Adrenal gland (tissue), 12 donors: ENCODE results near the gene SYMPK. TPM values are rescaled to one million over a fixed set of nuclear protein-coding genes. Genes with fewer than 3 reads are reported as not detected.

Source experiments
- DNase-seq, 7 donors: peaks; one replicate each; pipeline ENCODE4 v3.0.0-alpha.2; 2019 to 2020
- H3K27ac ChIP-seq, 5 donors: fragments of 200-600 bp; sonication (generic) in 4 of 5; 1 replicate in 3 of 5; 2 replicates in 2 of 5; pipeline versions ENCODE4 v1.5.1 to v1.8.0; 2016 to 2020; ENCODE audit warnings: mild to moderate bottlenecking in 1 of 5
- H3K27me3 ChIP-seq: fragments of 200-600 bp; 2 replicates; pipeline ENCODE4 v1.8.0; 2021
- H3K36me3 ChIP-seq, 2 donors: fragments of 200-600 bp; replicated peaks in 1 of 2; 1 replicate in 1 of 2; 2 replicates in 1 of 2; pipeline versions ENCODE4 v1.5.1 to v1.8.0; 2018 to 2022
- H3K4me1 ChIP-seq, 2 donors: fragments of 200-600 bp; replicated peaks in 1 of 2; 1 replicate in 1 of 2; 2 replicates in 1 of 2; pipeline versions ENCODE4 v1.5.1 to v1.8.0; 2018 to 2021
- H3K4me3 ChIP-seq, 4 donors: fragments of 200-600 bp; sonication (generic) in 3 of 4; one replicate each; pipeline ENCODE4 v1.5.1; 2016 to 2018
- H3K9me3 ChIP-seq, 3 donors: fragments of 200-600 bp; sonication (generic) in 1 of 3; replicated peaks in 1 of 3; 1 replicate in 2 of 3; 2 replicates in 1 of 3; pipeline versions ENCODE4 v1.5.1 to v1.8.0; 2016 to 2021
- CTCF ChIP-seq, 6 experiments: fragments of 450-650 bp in 4 of 6; fragments of 200-600 bp in 2 of 6; sonication (generic) in 1 of 6; IDR thresholded peaks; 1 replicate in 5 of 6; 2 replicates in 1 of 6; pipeline versions ENCODE4 v1.5.1 to v1.8.0; 2016 to 2021; ENCODE audit warnings: antibody characterized with exemption in 6 of 6, mild to moderate bottlenecking in 2 of 6, moderate library complexity in 1 of 6
- POLR2A ChIP-seq, 2 donors: fragments of 450-650 bp; IDR thresholded peaks; one replicate each; pipeline ENCODE4 v1.6.1; 2017; ENCODE audit warnings: antibody characterized with exemption in 2 of 2, mild to moderate bottlenecking in 2 of 2, moderate library complexity in 1 of 2
- WGBS, 4 donors: extraction: QIAGEN DNeasy Blood & Tissue Kit in 2 of 4; methylation state at CpG; one replicate each; pipeline versions ENCODE4 v1.1.5 to v1.1.7; 2013 to 2017; 5-methylcytosine and 5-hydroxymethylcytosine counted together
- intact Hi-C, 2 donors: fragments of 100-400 bp; cut with DNase I; formaldehyde crosslinking; loops; one replicate each; pipeline versions ENCODE4 v1.14.1 to v1.15.0; 2022 to 2023
- polyA plus RNA-seq, 3 donors: library from polyadenylated mRNA; stranded (reverse); fragments of 200-250 nt in 2 of 3; fragments of 350-450 nt in 1 of 3; fragmentation: Illumina TruSeq in 1 of 3; extraction: RNeasy Lipid Tissue Mini Kit (QIAGEN cat#74804) in 1 of 3; gene quantifications; one replicate each; pipeline ENCODE4 v1.2.3, GENCODE V29; 2013 to 2014
- total RNA-seq, 9 donors: library from RNA; depleted of rRNA in 4 of 9; stranded (reverse); fragments of >200 nt in 4 of 9; fragments of 120-200 nt in 1 of 9; fragmentation: NEBNext Ultra II Directional in 1 of 9; extraction: Animal tissue kit (Norgen Biotek cat#: 25700) in 1 of 9; gene quantifications; one replicate each; pipeline versions ENCODE4 v1.1.0 to v1.2.4, GENCODE V29; 2013 to 2023
- donor health status: healthy with polysubstance abuse.
- donor health status: Bipolar disorder and iron deficiency.
- donor health status: DM: yes; HTN: yes; CAD: no.
- donor health status: DM: no; HTN: no; CAD: no.
- donor health status: DM: no; HTN: no; CAD: no.
- donor health status: DM: yes; HTN: yes; CAD: no.

Gene SYMPK
- total and polyA plus RNA-seq, 12 donors, result 32.2 to 313 (median 51.2) TPM

DNA sequence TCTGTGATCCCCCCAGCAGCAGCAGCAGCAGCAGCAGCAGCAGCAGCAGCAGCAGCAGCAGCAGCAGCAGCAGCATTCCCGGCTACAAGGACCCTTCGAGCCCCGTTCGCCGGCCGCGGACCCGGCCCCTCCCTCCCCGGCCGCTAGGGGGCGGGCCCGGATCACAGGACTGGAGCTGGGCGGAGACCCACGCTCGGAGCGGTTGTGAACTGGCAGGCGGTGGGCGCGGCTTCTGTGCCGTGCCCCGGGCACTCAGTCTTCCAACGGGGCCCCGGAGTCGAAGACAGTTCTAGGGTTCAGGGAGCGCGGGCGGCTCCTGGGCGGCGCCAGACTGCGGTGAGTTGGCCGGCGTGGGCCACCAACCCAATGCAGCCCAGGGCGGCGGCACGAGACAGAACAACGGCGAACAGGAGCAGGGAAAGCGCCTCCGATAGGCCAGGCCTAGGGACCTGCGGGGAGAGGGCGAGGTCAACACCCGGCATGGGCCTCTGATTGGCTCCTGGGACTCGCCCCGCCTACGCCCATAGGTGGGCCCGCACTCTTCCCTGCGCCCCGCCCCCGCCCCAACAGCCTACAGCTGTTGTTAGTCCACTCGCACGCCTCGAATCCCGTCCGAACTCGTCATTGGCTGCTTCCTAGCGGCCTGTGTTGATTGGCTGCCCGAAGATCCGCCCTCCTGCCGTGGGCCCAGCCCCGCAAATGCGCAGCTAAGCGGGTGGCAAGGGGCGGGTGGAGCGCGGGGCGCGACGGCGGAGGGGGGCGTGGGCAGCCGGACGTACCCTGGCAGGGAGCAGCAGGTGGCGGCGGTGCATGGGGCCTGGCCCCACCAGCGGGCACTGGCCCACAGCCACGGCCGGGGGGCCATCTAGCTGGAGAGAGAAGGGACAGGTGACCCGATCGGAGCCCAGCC, 92.5 kb downstream of the SYMPK start:
- Histone ChIP-seq H3K27ac (peak overlapping the region; percentile 75 to 92 (median 90)), H3K4me3 (peak overlapping the region in 2 of 4 donors; percentile 30 to 86), H3K27me3 (no peaks in the 10 kb centered on the region), H3K4me1 (peaks cover 7 to 24% of the 10 kb centered on the region in 2 donors), H3K9me3 (no peaks in the 10 kb centered on the region), H3K36me3 (peaks cover 0 to 17% of the 10 kb centered on the region in 2 donors)
- WGBS, 4 donors, result 1 to 13% (median 6%) methylated on average over 7 to 79 of the region's 79 CpGs
- TF ChIP-seq POLR2A (IDR thresholded peaks at IDR 0.05) (peak; percentile 51 to 70), CTCF (IDR thresholded peaks at IDR 0.05) (peak; percentile 83 to 97 (median 92))
- DNase-seq, result peak; percentile 97 to 99 (median 99)
- intact Hi-C loops, result no loop called here

DNA sequence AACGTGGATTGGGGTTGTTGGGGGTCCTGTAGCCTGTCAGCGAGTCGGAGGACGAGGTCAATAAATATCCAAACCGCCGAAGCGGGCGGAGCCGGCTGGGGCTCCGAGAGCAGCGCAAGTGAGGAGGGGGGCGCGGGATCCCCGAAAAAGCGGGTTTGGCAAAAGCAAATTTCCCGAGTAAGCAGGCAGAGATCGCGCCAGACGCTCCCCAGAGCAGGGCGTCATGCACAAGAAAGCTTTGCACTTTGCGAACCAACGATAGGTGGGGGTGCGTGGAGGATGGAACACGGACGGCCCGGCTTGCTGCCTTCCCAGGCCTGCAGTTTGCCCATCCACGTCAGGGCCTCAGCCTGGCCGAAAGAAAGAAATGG, 93.1 kb downstream of the SYMPK start:
- Histone ChIP-seq H3K4me1 (peaks cover 7 to 24% of the 10 kb centered on the region in 2 donors), H3K27me3 (no peaks in the 10 kb centered on the region)

DNA sequence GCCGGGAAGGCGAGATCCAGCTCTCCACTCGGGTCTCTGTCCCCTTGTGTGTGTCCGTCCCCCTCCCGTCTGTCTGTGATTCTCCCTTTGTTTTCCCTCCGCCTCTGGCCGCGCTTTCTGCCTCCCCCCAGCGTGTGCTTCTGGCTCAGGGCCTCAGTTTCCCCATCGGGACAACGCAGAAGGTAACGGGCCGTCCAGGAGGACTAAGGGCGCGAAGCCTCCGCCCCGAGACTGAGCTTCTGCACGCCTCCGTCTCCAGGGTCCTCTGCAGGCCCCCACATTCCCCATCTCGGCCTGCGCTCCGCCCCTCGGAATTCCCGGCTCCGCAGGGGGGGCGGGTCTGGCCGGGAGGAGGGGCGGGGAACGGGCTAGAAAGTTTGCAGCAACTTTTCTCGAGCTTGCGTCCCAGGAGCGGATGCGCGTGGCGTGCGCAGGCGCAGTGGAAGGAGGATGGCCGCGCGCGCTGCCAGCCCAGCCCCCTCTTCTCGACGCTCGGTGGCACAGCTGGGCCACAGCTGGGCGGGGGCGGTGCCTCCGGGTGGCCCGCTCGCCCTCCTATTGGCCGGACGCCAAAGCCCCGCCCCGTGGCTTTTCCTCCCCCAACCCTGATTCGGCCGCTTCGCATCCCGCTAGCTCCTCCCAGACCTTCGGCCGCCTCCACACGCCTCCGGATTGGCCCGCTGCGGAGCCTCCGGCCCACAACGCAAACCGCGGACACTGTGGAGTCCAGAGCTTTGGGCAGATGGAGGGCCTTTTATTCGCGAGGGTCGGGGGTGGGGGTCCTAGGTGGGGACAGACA, 93.8 kb downstream of the SYMPK start, which contains the start of gene SIX5:
SIX5 (minus strand) TSS at position 269 of the 799 bp plus-strand sequence. CDS start 408 bp downstream, outside the sequence.
- 0 to 1% (median 0%) methylated on average over 34 to 70 of the region's 70 CpGs for WGBS, 4 donors
- Histone ChIP-seq H3K9me3 (no peaks in the 10 kb centered on the region), H3K4me3 (peak within 1 kb of the TSS; percentile 56 to 89 (median 81)), H3K27me3 (no peaks in the 10 kb centered on the region), H3K36me3 (peaks cover 0 to 8% of the 10 kb centered on the region in 2 donors), H3K4me1 (peaks cover 7 to 24% of the 10 kb centered on the region in 2 donors), H3K27ac (peak within 1 kb of the TSS; percentile 92 to 98 (median 94))
- DNase-seq, result peak; percentile 98 to 99 (median 99)
- intact Hi-C loops, result loop anchor here in 1 of 2 donors (5.0 kb wide), 1 partner anchor 57 kb away; no protein-coding TSS in a partner anchor
- TF ChIP-seq CTCF (IDR thresholded peaks at IDR 0.05), result no peak
- TF ChIP-seq POLR2A (IDR thresholded peaks at IDR 0.05), result peak; percentile 79 to 82

More for the DNA sequence above, 93.1 kb downstream of the SYMPK start:
- intact Hi-C loops, result loop anchor here in 1 of 2 donors (5.0 kb wide), 1 partner anchor 58 kb away; no protein-coding TSS in a partner anchor
- Histone ChIP-seq H3K36me3 (peaks cover 0 to 13% of the 10 kb centered on the region in 2 donors), H3K9me3 (no peaks in the 10 kb centered on the region), H3K4me3 (peak overlapping the region in 3 of 4 donors; percentile 30 to 86 (median 68)), H3K27ac (peak overlapping the region; percentile 75 to 92 (median 90))
- DNase-seq, result peak; percentile 68 to 87 (median 73)
- TF ChIP-seq CTCF (IDR thresholded peaks at IDR 0.05), result no peak
- no peak for TF ChIP-seq POLR2A (IDR thresholded peaks at IDR 0.05)
- 0 to 1% (median 0%) methylated on average over 18 to 28 of the region's 28 CpGs for WGBS, 4 donors
